CD4-positive, alpha-beta memory T cell (primary cell): ENCODE data around the gene COLEC12. TPM values are rescaled to one million over a fixed set of nuclear protein-coding genes. Genes with fewer than 3 reads are reported as not detected.

Source experiments
- polyA plus RNA-seq, 2 donors: library from polyadenylated mRNA; unstranded; fragments of 300-500 nt; fragmentation: Illumina TruSeq; gene quantifications; one replicate each; pipeline ENCODE4 v1.2.3, GENCODE V29; 2021
- total RNA-seq, 2 experiments: library from RNA; stranded (reverse); gene quantifications; one replicate each; pipeline ENCODE4 v1.2.3, GENCODE V29; 2021

Gene COLEC12
- total and polyA plus RNA-seq, 4 experiments from 2014 or later = 0.17 to 0.28 TPM; not detected in 2

Other genes starting within 250 kb of the COLEC12 start
- 10 to 100 TPM; 65.9 to 69.9 TPM for gene THOC1, start 232.7 kb downstream of the COLEC12 start, total RNA-seq
- 10 to 100 TPM; 15.2 to 19.0 TPM for gene THOC1, start 232.7 kb downstream of the COLEC12 start, polyA plus RNA-seq
- not detected for gene CETN1, start 79.7 kb upstream of the COLEC12 start, total RNA-seq
- gene CETN1, start 79.7 kb upstream of the COLEC12 start, polyA plus RNA-seq = not detected
- not detected for gene CLUL1, start 96.3 kb upstream of the COLEC12 start, total RNA-seq
- not detected for gene CLUL1, start 96.3 kb upstream of the COLEC12 start, polyA plus RNA-seq
- gene TYMS, start 157.0 kb upstream of the COLEC12 start, total RNA-seq = not detected
- gene TYMS, start 157.0 kb upstream of the COLEC12 start, polyA plus RNA-seq = under 1 TPM in 1 of 2 donors, not detected in 1; 0.33 TPM
- 100 to 1,000 TPM; 107 to 133 TPM for gene ENOSF1, start 211.9 kb upstream of the COLEC12 start, total RNA-seq
- gene ENOSF1, start 211.9 kb upstream of the COLEC12 start, polyA plus RNA-seq = 10 to 100 TPM; 11.6 to 13.9 TPM